ENCODE data around the gene HEATR5B.
A peak's percentile ranks its signal among the peaks of the same experiment; 100 is the strongest.
"Not testable (repeated sequence)": the region's sequence is repeated elsewhere in the genome, so short reads cannot be mapped to it uniquely, and the experiment has no call there.

HEATR5B gene

GRCh38 chr2:36993841-36994620, 90.1 kb downstream of the HEATR5B start:
- DNase-seq (ENCODE audit: extremely low spot score, insufficient read length, low read depth) (no peak), FAIRE-seq (no peak)

DNA sequence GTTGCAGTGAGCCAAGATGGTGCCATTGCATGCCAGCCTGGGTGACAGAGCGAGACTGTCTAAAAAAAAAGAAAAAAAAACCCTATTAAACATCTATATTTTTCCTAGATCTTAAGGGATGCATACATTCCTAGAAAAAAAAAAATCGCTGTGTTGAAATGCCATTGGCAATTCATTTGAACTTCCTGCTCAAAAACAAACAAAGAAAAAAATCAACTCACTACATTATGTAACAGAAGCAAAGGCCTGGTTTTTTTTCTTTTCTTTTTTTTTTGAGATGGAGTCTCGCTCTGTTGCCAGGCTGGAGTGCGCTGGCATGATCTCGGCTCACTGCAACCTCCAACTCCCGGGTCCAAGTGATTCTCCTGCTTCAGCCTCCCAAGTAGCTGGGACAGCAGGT, 96.2 kb downstream of the HEATR5B start:
- DNase-seq (ENCODE audit: extremely low spot score, insufficient read length, low read depth) = no peak
- FAIRE-seq = no peak

- DNase-seq (ENCODE audit: extremely low spot score, insufficient read length, low read depth) (no peak), FAIRE-seq (no peak)
Observed at GRCh38 chr2:36982467-36982866, 101.7 kb downstream of the HEATR5B start.

DNA sequence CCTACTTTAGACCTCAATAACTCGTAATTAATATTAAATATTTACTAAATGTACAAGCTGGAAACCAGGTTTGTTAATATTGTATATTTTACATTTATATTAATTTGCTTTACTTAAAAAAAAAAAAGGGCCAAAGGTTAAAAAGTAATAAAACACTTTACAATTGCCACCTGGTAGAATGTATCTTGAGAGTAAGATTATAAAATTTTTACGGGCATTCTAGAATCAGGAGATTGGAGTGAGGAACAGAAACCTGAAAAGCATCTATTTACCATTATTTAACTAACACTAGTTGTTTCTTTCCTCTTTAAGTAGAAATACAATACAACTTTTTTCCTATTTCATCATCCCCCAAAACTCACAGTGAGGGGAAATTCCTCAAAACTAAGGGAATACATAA, 102.3 kb downstream of the HEATR5B start:
- no peak for DNase-seq (ENCODE audit: extremely low spot score, insufficient read length, low read depth)
- no peak for FAIRE-seq

DNA sequence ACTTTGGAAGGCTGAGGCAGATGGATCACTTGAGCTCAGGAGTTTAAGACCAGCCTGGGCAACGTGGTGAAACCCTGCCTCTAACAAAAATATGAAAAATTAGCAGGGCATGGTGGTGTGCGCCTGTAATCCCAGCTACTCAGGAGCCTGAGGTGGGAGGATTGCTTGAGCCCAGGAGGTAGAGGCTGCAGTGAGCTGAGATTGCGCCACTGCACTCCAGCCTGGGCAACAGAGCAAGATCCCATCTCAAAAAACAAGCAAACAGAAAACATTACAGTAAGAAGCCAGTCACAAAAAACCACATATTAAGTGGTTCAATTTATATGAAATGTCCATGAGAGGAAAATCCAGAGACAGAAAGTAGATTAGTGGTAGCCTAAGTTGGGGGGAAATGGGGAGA, 105.2 kb downstream of the HEATR5B start:
- FAIRE-seq; DNase-seq (ENCODE audit: extremely low spot score, insufficient read length, low read depth): not testable (repeated sequence)

DNA sequence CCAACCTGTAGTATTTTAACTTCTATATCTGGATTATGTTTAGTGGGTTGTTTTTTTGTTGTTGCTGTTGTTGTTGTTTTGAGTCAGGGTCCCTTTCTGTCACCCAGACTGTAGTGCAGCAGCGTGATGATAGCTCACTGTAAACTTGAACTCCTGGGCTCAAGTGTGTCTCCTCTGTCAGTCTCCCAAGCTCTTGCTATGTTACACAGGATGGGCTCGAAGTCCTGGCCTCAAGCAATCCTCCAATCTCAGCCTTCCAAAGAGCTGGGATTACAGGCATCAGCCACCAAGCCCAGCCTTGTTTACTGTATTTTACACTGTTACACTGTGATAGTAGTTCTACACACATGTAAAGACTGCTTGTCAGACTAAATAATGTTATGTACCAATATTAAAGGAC, 108.1 kb downstream of the HEATR5B start:
- FAIRE-seq = no peak
- no peak for DNase-seq (ENCODE audit: extremely low spot score, insufficient read length, low read depth)

GRCh38 chr2:36975306-36975705, 108.9 kb downstream of the HEATR5B start:
- DNase-seq (ENCODE audit: extremely low spot score, insufficient read length, low read depth) = no peak
- FAIRE-seq = no peak

DNA sequence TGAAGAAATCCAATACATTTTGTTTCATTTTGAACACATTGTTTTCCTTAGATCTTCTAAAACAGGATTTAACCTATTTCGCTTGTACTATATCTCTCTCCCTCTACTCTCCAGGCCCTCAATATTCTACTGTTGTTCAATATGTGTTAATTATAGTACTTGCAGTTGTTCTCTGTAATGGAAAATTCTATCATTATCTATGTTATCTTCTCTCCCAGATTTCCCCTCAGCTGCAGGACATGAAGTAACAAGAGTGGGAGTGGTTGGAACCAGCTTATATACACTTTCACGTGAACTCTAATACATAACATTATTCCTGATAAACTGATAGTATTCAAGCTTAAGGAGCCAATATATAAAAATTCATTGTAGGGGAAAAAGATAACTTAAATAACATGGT, 110.9 kb downstream of the HEATR5B start:
- DNase-seq (ENCODE audit: extremely low spot score, insufficient read length, low read depth) (no peak), FAIRE-seq (no peak)

DNA sequence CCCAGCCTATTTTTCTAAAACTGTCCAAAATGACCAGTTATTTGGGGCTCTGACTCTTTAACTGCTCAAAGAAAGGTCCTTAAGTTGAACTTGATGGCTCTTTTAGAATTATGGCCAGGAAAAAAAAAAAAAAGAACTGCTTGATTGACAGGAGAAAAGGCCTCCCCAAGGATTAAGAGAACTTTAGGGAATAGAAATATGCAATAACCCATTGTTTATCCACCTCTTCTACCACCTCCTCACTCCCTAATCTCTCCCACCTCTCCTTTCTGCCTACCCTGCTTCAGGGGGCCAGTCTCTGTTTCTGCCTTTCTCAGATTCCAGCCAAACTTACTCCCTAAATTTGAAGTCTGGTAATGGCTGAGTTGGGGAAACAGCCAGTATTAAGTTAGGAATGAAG, 112.2 kb downstream of the HEATR5B start:
- FAIRE-seq = no peak
- DNase-seq (ENCODE audit: extremely low spot score, insufficient read length, low read depth) = no peak

- DNase-seq (ENCODE audit: extremely low spot score, insufficient read length, low read depth) (no peak), FAIRE-seq (no peak)
Observed at GRCh38 chr2:36967236-36967876, 116.8 kb downstream of the HEATR5B start.

DNA sequence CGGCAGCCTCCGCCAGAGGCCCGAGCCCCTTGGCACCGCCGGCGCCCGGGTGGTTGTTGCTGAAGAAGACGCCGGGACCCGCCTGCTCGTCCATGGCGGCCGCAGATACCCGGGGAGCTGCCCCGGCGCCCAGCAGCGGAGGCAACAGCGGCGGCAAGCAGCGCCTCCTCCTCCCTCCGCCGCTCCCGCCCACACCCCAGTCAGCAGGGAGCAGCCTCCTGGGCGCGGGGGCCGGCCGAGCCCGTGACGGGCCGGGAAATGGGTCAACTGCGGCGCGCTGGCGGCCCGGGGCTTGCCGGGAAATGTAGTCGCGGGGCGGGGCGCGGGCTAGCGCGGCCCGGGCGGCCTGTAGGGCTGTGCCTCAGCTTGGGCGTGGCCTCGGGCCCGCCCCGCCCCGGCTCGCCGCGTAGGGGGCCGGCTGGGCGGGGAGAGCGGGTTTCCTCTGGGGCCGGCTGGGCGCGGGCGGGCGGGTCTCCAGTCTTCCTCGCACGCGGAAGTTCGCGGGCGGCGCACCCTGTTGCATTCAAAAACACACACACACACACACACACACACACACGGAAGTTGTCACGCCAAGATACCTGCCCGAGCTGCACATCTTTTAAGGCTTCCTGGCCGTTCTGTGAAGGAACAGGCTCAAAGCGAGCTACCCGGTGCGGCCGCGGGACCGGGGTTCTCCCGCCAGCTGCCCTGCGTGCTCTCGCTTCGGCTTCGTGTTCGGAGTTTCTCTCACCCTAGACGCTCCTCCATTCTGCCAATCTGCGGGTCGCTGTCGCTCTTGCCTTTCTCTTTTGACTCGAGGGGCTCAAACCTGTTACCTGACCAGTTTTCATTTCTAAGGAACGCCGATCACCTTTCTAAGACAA, 117.6 kb downstream of the HEATR5B start, which contains the start of gene STRN:
Gene STRN, minus strand, starts transcription at position 167 of the 866 bp plus-strand sequence. Its CDS starts 73 bp downstream, at position 94.
- FAIRE-seq (peak; percentile 93), DNase-seq (ENCODE audit: extremely low spot score, insufficient read length, low read depth) (peak; percentile 94)

GRCh38 chr2:36965751-36966369, 118.3 kb downstream of the HEATR5B start:
- DNase-seq (ENCODE audit: extremely low spot score, insufficient read length, low read depth) = no peak
- no peak for FAIRE-seq

DNA sequence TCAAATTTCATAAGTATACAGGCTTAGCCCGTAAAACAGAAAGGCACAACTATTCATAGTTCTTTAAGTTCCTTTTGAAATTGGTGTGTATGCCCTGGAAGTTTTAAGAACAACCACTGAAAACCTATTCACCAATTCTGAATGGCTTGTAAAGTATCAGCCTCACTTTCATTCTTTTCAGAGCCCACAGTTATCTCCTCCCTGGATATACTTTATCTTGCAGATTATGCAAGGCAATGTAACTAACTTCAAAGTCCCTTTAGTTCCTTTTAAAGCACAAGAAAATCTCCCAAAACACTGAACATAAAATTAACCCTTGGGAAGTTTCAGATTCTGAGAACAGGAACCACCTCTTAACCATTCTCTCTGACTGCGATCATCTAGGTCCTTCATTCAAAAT, 119.0 kb downstream of the HEATR5B start:
- FAIRE-seq = peak; percentile 18

DNA sequence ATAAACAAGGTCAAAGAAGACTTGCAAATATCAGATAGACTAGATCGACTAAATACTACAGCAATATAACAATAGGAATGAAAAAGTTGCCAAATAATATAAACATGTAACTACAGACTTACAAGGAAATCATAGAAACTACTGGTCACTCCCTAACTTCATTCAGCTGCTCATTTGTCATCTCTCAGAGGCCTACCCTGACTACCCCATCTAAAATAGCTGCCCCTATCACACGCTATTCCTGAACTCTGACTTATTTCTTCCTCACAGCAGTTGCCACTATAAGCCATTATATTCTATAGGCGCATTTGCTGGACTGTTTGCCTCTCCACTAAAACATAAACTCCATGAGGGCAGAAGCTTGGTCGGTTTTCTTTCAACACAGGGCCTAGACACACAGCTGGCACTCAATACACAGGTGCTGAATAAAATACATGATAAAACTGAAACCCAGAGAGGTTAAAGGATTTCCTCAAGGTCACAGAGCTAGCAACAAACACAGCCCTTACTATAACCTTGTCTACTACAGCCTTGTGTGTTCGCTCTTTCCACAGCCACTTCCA, 119.6 kb downstream of the HEATR5B start:
- no peak for DNase-seq (ENCODE audit: extremely low spot score, insufficient read length, low read depth)
- FAIRE-seq = no peak

More for the DNA sequence above, 119.0 kb downstream of the HEATR5B start:
- DNase-seq (ENCODE audit: extremely low spot score, insufficient read length, low read depth) = no peak

- FAIRE-seq (no peak), DNase-seq (ENCODE audit: extremely low spot score, insufficient read length, low read depth) (no peak)
Observed at GRCh38 chr2:36963734-36964133, 120.4 kb downstream of the HEATR5B start.

GRCh38 chr2:36963106-36963505, 121.1 kb downstream of the HEATR5B start:
- FAIRE-seq (no peak), DNase-seq (ENCODE audit: extremely low spot score, insufficient read length, low read depth) (no peak)

- FAIRE-seq (no peak), DNase-seq (ENCODE audit: extremely low spot score, insufficient read length, low read depth) (no peak)
Observed at GRCh38 chr2:36960773-36961172, 123.4 kb downstream of the HEATR5B start.

DNA sequence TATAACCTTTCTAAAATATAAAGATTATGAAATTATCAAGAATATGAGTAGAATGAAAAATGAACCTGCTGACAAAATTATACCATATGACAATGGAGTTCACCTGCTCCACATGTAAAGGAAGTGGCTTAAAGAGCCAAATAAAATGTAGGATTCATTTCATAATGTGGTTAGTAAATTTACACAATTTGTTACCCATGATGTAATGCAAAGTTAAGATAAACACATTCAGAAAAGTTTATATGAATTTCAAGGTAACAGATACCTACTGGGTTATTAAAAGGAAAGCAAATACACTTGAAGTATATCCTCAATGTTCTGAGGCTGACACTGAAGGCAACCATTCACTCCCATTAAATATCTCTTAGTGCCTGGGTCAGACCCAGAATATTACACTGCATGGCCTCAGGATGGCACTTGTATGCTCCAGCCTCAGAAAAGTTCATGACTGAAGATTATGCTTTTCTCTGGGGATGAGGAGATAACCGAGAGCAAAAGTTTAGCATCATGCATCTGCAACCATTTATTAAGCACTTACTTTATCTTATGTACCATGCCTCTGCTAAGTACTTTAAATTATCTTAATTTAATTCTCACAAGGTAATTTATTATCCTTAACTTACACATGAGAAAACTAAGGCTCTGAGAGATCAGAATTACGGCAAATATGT, 124.0 kb downstream of the HEATR5B start:
- no peak for FAIRE-seq

GRCh38 chr2:36954977-36955607, 129.1 kb downstream of the HEATR5B start:
- no peak for DNase-seq (ENCODE audit: extremely low spot score, insufficient read length, low read depth)
- FAIRE-seq = no peak

More for the DNA sequence above, 124.0 kb downstream of the HEATR5B start:
- no peak for DNase-seq (ENCODE audit: extremely low spot score, insufficient read length, low read depth)

Data from GM18507 (cell line).